HEK293 (cell line): ENCODE data around the gene SMCR8.

Experiments
- CTCF ChIA-PET: fragments of 350-600 bp; formaldehyde crosslinking; extraction: SDS; loops from one replicate; lab custom pipeline; 2021; ENCODE audit warnings: antibody characterized with exemption; lab: Yijun Ruan, JAX
- POLR2A ChIA-PET: fragments of 300-600 bp; formaldehyde crosslinking; extraction: SDS; loops from one replicate; lab custom pipeline; 2020; ENCODE audit warnings: antibody characterized with exemption, inconsistent platforms; lab: Yijun Ruan, JAX
- H3K27ac ChIP-seq: fragments of 200-500 bp; sonication (Bioruptor generic); 2 replicates; pipeline ENCODE4 v1.5.1; 2014; ENCODE audit warnings: low read depth, low read length, control low read depth, inconsistent platforms; ENCODE audit errors: extremely low read depth
- H3K36me3 ChIP-seq, 2 experiments: fragments of 200-500 bp in 1 of 2; sonication (Bioruptor generic) in 1 of 2; 1 replicate in 1 of 2; 2 replicates in 1 of 2; pipeline ENCODE4 v1.5.1; 2014 to 2017; ENCODE audit warnings: inconsistent platforms in 2 of 2, low read length in 2 of 2; ENCODE audit not compliant: control insufficient read depth in 2 of 2, insufficient read depth in 1 of 2
- H3K4me1 ChIP-seq: fragments of 200-500 bp; sonication (Bioruptor generic); 2 replicates; pipeline ENCODE4 v1.5.1; 2014; ENCODE audit warnings: mild to moderate bottlenecking, low read length, inconsistent platforms; ENCODE audit not compliant: control insufficient read depth, insufficient read depth
- H3K4me3 ChIP-seq: 2 replicates; pipeline ENCODE4 v1.5.1; 2011; ENCODE audit warnings: low read depth, mild to moderate bottlenecking, control low read depth, low read length, moderate library complexity
- H3K9me3 ChIP-seq: fragments of 200-500 bp; sonication (Bioruptor generic); 2 replicates; pipeline ENCODE4 v1.5.1; 2014; ENCODE audit warnings: low read depth, low read length, inconsistent platforms; ENCODE audit not compliant: control insufficient read depth, insufficient read depth
- BCL11B ChIP-seq: fragments of 450-650 bp; formaldehyde crosslinking; IDR thresholded peaks from 2 replicates; pipeline ENCODE4 v1.5.1; 2016; ENCODE audit warnings: low read depth, missing biosample characterization, missing genetic modification characterization
- FEZF1 ChIP-seq: fragments of 450-650 bp; formaldehyde crosslinking; IDR thresholded peaks from 2 replicates; pipeline ENCODE4 v1.5.1; 2016; ENCODE audit warnings: missing biosample characterization, missing genetic modification characterization
- GLI2 ChIP-seq: fragments of 450-650 bp; formaldehyde crosslinking; IDR thresholded peaks from 2 replicates; pipeline ENCODE4; 2017; ENCODE audit warnings: missing biosample characterization, missing genetic modification characterization, low read depth, borderline replicate concordance
- GLIS2 ChIP-seq: fragments of 450-650 bp; formaldehyde crosslinking; IDR thresholded peaks from 2 replicates; pipeline ENCODE4 v1.5.1; 2016; ENCODE audit warnings: missing biosample characterization, missing genetic modification characterization
- HOXC10 ChIP-seq: sonication (generic); formaldehyde crosslinking; IDR thresholded peaks from 2 replicates; pipeline ENCODE4 v1.8.1; 2023; ENCODE audit warnings: mild to moderate bottlenecking, missing genetic modification reagents
- SP2 ChIP-seq: fragments of 450-650 bp; formaldehyde crosslinking; IDR thresholded peaks from 2 replicates; pipeline ENCODE4 v1.5.1; 2016; ENCODE audit warnings: missing biosample characterization, missing genetic modification characterization
- SP3 ChIP-seq: fragments of 450-650 bp; formaldehyde crosslinking; IDR thresholded peaks from 2 replicates; pipeline ENCODE4 v1.5.1; 2016; ENCODE audit warnings: missing biosample characterization, missing genetic modification characterization
- SP7 ChIP-seq: fragments of 450-650 bp; formaldehyde crosslinking; IDR thresholded peaks from 2 replicates; pipeline ENCODE4 v1.5.1; 2016; ENCODE audit warnings: missing biosample characterization, missing genetic modification characterization
- YY2 ChIP-seq: fragments of 450-650 bp; formaldehyde crosslinking; IDR thresholded peaks from 2 replicates; pipeline ENCODE4 v1.5.1; 2016; ENCODE audit warnings: missing biosample characterization, missing genetic modification characterization
- ZBTB7A ChIP-seq: fragments of 450-650 bp; formaldehyde crosslinking; IDR thresholded peaks from 2 replicates; pipeline ENCODE4 v1.5.1; 2016; ENCODE audit warnings: low read depth, missing biosample characterization, missing genetic modification characterization
- ZBTB8A ChIP-seq: fragments of 450-650 bp; formaldehyde crosslinking; IDR thresholded peaks from 2 replicates; pipeline ENCODE4 v1.5.1; 2016; ENCODE audit warnings: missing biosample characterization, missing genetic modification characterization
- ZNF174 ChIP-seq: fragments of 450-650 bp; formaldehyde crosslinking; IDR thresholded peaks from 2 replicates; pipeline ENCODE4 v1.5.0; 2017; ENCODE audit warnings: missing biosample characterization, mild to moderate bottlenecking, missing genetic modification characterization
- ZNF202 ChIP-seq: fragments of 450-650 bp; formaldehyde crosslinking; IDR thresholded peaks from 2 replicates; pipeline ENCODE4 v1.5.1; 2016; ENCODE audit warnings: missing biosample characterization, missing genetic modification characterization, borderline replicate concordance
- ZNF223 ChIP-seq: fragments of 450-650 bp; formaldehyde crosslinking; IDR thresholded peaks from 2 replicates; pipeline ENCODE4 v1.5.1; 2016; ENCODE audit warnings: missing biosample characterization, missing genetic modification characterization
- ZNF24 ChIP-seq: fragments of 450-650 bp; formaldehyde crosslinking; IDR thresholded peaks from 2 replicates; pipeline ENCODE4 v1.5.1; 2016; ENCODE audit warnings: missing biosample characterization, missing genetic modification characterization
- ZNF266 ChIP-seq: fragments of 450-650 bp; formaldehyde crosslinking; IDR thresholded peaks from 2 replicates; pipeline ENCODE4 v1.5.1; 2016; ENCODE audit warnings: missing biosample characterization, missing genetic modification characterization, low read depth
- ZNF292 ChIP-seq: fragments of 450-650 bp; formaldehyde crosslinking; IDR thresholded peaks from 2 replicates; pipeline ENCODE4 v1.5.1; 2016; ENCODE audit warnings: low read depth, missing biosample characterization, missing genetic modification characterization, borderline replicate concordance
- ZNF324 ChIP-seq: fragments of 450-650 bp; formaldehyde crosslinking; IDR thresholded peaks from 2 replicates; pipeline ENCODE4 v1.5.1; 2016; ENCODE audit warnings: missing biosample characterization, missing genetic modification characterization
- ZNF560 ChIP-seq: fragments of 450-650 bp; formaldehyde crosslinking; IDR thresholded peaks from 2 replicates; pipeline ENCODE4 v1.5.1; 2017; ENCODE audit warnings: missing biosample characterization, missing genetic modification characterization, borderline replicate concordance
- ZNF76 ChIP-seq: fragments of 450-650 bp; formaldehyde crosslinking; IDR thresholded peaks from 2 replicates; pipeline ENCODE4; 2016; ENCODE audit warnings: low read depth, missing biosample characterization, missing genetic modification characterization, borderline replicate concordance
- ZNF777 ChIP-seq: fragments of 450-650 bp; formaldehyde crosslinking; IDR thresholded peaks from 2 replicates; pipeline ENCODE4 v1.5.1; 2017; ENCODE audit warnings: missing biosample characterization, missing genetic modification characterization, borderline replicate concordance
- TF ChIP-seq, protein P1 (sequence below): fragments of 450-650 bp; formaldehyde crosslinking; IDR thresholded peaks from 2 replicates; pipeline ENCODE4 v1.5.1; 2016; ENCODE audit warnings: missing biosample characterization, missing genetic modification characterization
- TF ChIP-seq, protein P2 (sequence below): fragments of 450-650 bp; formaldehyde crosslinking; IDR thresholded peaks from 2 replicates; pipeline ENCODE4 v1.5.1; 2017; ENCODE audit warnings: missing biosample characterization, missing genetic modification characterization
- TF ChIP-seq, protein P3 (sequence below): fragments of 450-650 bp; formaldehyde crosslinking; IDR thresholded peaks from 2 replicates; pipeline ENCODE4 v1.5.1; 2016; ENCODE audit warnings: missing biosample characterization, missing genetic modification characterization
- TF ChIP-seq, protein P4 (sequence below): fragments of 450-650 bp; formaldehyde crosslinking; IDR thresholded peaks from 2 replicates; pipeline ENCODE4 v1.5.1; 2016; ENCODE audit warnings: missing biosample characterization, missing genetic modification characterization

The SMCR8 gene, protein sequence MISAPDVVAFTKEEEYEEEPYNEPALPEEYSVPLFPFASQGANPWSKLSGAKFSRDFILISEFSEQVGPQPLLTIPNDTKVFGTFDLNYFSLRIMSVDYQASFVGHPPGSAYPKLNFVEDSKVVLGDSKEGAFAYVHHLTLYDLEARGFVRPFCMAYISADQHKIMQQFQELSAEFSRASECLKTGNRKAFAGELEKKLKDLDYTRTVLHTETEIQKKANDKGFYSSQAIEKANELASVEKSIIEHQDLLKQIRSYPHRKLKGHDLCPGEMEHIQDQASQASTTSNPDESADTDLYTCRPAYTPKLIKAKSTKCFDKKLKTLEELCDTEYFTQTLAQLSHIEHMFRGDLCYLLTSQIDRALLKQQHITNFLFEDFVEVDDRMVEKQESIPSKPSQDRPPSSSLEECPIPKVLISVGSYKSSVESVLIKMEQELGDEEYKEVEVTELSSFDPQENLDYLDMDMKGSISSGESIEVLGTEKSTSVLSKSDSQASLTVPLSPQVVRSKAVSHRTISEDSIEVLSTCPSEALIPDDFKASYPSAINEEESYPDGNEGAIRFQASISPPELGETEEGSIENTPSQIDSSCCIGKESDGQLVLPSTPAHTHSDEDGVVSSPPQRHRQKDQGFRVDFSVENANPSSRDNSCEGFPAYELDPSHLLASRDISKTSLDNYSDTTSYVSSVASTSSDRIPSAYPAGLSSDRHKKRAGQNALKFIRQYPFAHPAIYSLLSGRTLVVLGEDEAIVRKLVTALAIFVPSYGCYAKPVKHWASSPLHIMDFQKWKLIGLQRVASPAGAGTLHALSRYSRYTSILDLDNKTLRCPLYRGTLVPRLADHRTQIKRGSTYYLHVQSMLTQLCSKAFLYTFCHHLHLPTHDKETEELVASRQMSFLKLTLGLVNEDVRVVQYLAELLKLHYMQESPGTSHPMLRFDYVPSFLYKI

DNA sequence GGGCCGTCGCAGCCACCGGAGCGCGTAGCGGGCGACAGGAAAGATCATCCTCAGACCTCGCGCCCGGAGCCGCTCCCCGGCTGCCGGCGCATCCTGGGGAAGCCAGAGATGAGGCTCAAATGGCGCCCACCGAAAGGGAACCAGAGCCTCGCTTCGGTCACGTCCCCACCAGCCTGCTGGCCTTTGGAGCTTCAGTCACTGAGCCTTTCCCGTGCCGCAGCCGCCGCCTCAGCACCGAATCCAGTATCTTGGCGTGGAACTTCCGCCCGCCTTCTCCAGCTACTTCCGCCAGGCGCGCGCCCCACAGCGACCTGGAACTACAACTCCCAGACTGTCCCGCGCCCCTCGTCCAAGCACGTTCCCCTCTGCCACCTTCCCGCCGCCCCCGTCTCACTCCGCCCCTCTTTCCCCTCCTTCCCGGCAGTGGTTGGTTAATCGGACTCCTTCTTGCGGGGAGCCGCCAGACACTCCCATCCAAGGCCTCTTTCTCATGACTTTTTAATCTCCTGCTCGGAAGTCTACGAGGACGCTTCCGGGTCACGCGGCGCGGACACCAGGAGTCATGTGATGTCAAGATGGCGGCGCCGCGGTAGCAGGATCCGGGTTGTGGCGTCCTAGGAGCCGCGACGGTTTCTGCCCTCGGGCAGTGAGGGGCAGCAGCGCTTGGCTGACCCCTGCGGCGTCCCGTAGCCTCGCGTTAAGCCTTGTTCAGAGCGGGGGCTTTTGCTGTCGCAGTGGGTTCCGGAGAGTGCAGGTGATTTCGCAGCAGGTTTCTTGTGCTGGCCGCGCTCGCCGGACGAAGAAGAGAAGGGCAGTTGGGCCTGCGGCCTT, at the start of gene SMCR8, which contains the start of gene TOP3A:
SMCR8 (plus strand) TSS at position 563 of the 831 bp plus-strand sequence. CDS start 497 bp downstream, outside the sequence.
TOP3A (minus strand) TSS at position 264 of the 831 bp plus-strand sequence; CDS start at position 48, 216 bp downstream.
- CTCF ChIA-PET: interaction anchor here (0.9 to 1.1 kb wide), 3 partner anchors 48 to 666 kb away, joined by 3 read pairs; no protein-coding TSS in a partner anchor
- peak; percentile 97 for TF ChIP-seq SP3
- TF ChIP-seq, protein P1, sequence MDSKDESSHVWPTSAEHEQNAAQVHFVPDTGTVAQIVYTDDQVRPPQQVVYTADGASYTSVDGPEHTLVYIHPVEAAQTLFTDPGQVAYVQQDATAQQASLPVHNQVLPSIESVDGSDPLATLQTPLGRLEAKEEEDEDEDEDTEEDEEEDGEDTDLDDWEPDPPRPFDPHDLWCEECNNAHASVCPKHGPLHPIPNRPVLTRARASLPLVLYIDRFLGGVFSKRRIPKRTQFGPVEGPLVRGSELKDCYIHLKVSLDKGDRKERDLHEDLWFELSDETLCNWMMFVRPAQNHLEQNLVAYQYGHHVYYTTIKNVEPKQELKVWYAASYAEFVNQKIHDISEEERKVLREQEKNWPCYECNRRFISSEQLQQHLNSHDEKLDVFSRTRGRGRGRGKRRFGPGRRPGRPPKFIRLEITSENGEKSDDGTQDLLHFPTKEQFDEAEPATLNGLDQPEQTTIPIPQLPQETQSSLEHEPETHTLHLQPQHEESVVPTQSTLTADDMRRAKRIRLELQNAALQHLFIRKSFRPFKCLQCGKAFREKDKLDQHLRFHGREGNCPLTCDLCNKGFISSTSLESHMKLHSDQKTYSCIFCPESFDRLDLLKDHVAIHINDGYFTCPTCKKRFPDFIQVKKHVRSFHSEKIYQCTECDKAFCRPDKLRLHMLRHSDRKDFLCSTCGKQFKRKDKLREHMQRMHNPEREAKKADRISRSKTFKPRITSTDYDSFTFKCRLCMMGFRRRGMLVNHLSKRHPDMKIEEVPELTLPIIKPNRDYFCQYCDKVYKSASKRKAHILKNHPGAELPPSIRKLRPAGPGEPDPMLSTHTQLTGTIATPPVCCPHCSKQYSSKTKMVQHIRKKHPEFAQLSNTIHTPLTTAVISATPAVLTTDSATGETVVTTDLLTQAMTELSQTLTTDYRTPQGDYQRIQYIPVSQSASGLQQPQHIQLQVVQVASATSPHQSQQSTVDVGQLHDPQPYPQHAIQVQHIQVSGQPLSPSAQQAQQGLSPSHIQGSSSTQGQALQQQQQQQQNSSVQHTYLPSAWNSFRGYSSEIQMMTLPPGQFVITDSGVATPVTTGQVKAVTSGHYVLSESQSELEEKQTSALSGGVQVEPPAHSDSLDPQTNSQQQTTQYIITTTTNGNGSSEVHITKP: peak; percentile 80
- TF ChIP-seq ZNF777: peak; percentile 95
- TF ChIP-seq ZNF560 (tag by site-specific recombination): no peak
- no peak for TF ChIP-seq ZNF223
- TF ChIP-seq YY2 (tag by site-specific recombination): peak; percentile 93
- 0 out of 2 replicates have a peak, but pooled peaks have one; percentile 47 for TF ChIP-seq BCL11B (tag by site-specific recombination)
- TF ChIP-seq ZNF24 (tag by site-specific recombination): peak; percentile 87
- peak; percentile 57 for TF ChIP-seq ZBTB8A (tag by site-specific recombination)
- TF ChIP-seq ZNF202 (tag by site-specific recombination): no peak
- TF ChIP-seq ZNF76: peak; percentile 98
- TF ChIP-seq, protein P2, sequence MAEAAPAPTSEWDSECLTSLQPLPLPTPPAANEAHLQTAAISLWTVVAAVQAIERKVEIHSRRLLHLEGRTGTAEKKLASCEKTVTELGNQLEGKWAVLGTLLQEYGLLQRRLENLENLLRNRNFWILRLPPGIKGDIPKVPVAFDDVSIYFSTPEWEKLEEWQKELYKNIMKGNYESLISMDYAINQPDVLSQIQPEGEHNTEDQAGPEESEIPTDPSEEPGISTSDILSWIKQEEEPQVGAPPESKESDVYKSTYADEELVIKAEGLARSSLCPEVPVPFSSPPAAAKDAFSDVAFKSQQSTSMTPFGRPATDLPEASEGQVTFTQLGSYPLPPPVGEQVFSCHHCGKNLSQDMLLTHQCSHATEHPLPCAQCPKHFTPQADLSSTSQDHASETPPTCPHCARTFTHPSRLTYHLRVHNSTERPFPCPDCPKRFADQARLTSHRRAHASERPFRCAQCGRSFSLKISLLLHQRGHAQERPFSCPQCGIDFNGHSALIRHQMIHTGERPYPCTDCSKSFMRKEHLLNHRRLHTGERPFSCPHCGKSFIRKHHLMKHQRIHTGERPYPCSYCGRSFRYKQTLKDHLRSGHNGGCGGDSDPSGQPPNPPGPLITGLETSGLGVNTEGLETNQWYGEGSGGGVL (tag by site-specific recombination): peak; percentile 75
- TF ChIP-seq ZBTB7A (tag by site-specific recombination): peak; percentile 52; the same call in 1 of the 2 replicates
- TF ChIP-seq, protein P3, sequence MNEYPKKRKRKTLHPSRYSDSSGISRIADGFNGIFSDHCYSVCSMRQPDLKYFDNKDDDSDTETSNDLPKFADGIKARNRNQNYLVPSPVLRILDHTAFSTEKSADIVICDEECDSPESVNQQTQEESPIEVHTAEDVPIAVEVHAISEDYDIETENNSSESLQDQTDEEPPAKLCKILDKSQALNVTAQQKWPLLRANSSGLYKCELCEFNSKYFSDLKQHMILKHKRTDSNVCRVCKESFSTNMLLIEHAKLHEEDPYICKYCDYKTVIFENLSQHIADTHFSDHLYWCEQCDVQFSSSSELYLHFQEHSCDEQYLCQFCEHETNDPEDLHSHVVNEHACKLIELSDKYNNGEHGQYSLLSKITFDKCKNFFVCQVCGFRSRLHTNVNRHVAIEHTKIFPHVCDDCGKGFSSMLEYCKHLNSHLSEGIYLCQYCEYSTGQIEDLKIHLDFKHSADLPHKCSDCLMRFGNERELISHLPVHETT: peak; percentile 77; the same call in 1 of the 2 replicates
- TF ChIP-seq, protein P4, sequence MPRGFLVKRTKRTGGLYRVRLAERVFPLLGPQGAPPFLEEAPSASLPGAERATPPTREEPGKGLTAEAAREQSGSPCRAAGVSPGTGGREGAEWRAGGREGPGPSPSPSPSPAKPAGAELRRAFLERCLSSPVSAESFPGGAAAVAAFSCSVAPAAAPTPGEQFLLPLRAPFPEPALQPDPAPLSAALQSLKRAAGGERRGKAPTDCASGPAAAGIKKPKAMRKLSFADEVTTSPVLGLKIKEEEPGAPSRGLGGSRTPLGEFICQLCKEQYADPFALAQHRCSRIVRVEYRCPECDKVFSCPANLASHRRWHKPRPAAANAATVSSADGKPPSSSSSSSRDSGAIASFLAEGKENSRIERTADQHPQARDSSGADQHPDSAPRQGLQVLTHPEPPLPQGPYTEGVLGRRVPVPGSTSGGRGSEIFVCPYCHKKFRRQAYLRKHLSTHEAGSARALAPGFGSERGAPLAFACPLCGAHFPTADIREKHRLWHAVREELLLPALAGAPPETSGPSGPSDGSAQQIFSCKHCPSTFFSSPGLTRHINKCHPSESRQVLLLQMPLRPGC (tag by site-specific recombination): peak; percentile 19; the same call in 1 of the 2 replicates
- TF ChIP-seq HOXC10 (CRISPR knock-in tag): peak; percentile 92
- TF ChIP-seq ZNF174 (tag by site-specific recombination): no peak
- TF ChIP-seq ZNF266 (tag by site-specific recombination): 0 out of 2 replicates have a peak, but pooled peaks have one; percentile 34
- TF ChIP-seq FEZF1 (tag by site-specific recombination): peak; percentile 35; the same call in 1 of the 2 replicates
- TF ChIP-seq SP2 (tag by site-specific recombination): peak; percentile 99
- no peak for TF ChIP-seq ZNF292 (tag by site-specific recombination)
- no peak; the same call in 1 of the 2 replicates for TF ChIP-seq GLIS2 (tag by site-specific recombination)
- TF ChIP-seq SP7 (tag by site-specific recombination): peak; percentile 56
- peak; percentile 55; the same call in 1 of the 2 replicates for TF ChIP-seq ZNF324 (tag by site-specific recombination)
- TF ChIP-seq GLI2 (tag by site-specific recombination): no peak

More for the DNA sequence above, at the start of gene SMCR8, which contains the start of gene TOP3A:
- POLR2A ChIA-PET: interaction anchor here (0.5 to 1.5 kb wide), 14 partner anchors 8 to 97 kb away, joined by 3 to 8 read pairs (median 3); partner anchors contain the start of genes MIEF2 and SHMT1
- Histone ChIP-seq H3K4me1 (peaks cover 21% of the 10 kb centered on the region), H3K36me3 (peaks cover 24 to 74% of the 10 kb centered on the region in 2 experiments), H3K27ac (peak within 1 kb of the TSS; percentile 93), H3K9me3 (no peaks in the 10 kb centered on the region), H3K4me3 (peak within 1 kb of the TSS; percentile 85)
